SKM-1 treated with dmso at 0.1 percent for 144 hours (cell line): Measurements from ENCODE around the gene CENPP.

Experiments used
- DNase-seq: peaks from one replicate; lab custom pipeline; 2025; ENCODE audit not compliant: unreplicated experiment; lab: John Stamatoyannopoulos, UW

The CENPP gene

GRCh38 chr9:92474587-92474986 lies 148.8 kb downstream of the CENPP start:
- DNase-seq, result no peak

DNA sequence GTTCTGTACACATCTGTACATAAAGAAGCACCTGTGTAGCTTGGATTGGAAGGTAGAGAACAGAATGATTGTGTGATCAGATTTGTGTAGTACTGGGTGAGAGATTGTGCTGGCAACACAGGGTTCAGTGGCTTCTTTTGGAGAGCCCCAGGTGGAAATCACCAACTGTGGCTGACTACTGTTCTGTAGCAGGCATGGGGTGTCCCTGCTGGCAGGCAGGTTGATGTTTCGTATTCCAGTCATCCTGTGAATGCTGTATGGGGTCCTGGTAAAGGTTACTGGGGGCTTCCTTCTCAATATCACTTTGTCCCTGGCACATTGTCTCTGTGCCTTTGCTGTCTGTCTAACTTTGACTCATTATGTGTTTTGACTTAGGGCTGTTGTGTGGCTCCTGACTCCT lies 151.2 kb downstream of the CENPP start:
- no peak for DNase-seq

DNA sequence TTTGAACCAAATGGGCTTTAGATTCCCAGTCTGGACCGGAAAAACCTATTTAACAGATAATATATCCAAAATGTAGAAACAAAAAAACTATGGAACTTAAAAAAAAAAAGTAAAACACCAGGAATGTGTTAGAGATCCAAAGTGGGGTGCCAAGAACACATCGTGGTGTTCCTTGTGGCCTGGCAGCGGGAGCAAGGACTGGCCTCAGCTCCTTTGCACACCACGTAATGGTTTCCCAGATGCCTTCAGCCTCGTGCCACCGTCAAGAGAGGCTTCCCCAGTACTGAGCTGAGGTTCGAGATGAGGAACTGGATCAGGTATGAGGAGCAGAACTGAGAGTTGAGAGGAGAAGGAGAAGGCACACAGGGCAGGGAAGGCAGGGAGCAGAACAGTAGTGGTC lies 153.0 kb downstream of the CENPP start:
- no peak for DNase-seq

DNA sequence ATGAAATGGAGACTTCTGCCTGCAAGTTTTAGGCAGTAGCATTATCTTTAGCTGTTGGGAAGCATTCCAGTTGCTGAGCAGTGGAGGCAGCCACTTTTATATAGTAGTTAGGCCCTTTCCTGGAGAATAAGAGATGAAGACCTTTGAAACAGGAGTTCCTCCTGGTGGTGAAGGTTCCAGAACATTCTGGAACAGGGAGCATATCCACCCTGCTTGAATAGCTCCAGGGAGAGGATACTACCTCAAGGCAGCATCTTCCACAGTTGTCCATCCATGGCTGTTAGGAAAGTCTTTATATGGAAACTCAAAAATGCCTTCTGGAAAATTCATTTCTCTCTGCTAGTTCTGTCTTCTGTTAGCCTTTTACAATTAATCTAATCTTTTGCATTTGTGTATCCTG lies 153.6 kb downstream of the CENPP start:
- DNase-seq, result no peak

- DNase-seq, result no peak
These were observed 154.6 kb downstream of the CENPP start for GRCh38 chr9:92480291-92480771.

- no peak for DNase-seq
These were observed 155.4 kb downstream of the CENPP start for GRCh38 chr9:92480986-92481633.

DNA sequence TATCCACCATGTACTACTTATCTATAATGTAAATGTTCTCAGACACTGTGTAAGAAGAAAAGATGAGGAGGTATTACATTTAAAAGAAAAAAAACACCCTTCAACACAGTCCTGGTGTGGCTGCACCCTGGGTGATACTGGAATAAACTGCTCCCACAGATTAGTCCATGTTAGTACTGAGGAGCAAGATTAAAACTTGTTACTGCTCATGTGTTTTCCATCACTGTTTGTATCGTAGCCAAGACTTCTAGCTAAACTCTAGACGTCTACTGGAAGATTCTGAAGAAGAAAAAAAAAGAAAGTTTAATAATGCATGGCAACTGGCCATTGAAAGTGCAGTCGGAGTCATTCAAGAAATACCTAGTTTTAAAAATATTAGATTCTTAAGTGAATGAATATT lies 156.6 kb downstream of the CENPP start, which contains the start of gene ASPN:
Gene ASPN, minus strand, starts transcription at position 178 of the 400 bp plus-strand sequence.
- no peak for DNase-seq

DNA sequence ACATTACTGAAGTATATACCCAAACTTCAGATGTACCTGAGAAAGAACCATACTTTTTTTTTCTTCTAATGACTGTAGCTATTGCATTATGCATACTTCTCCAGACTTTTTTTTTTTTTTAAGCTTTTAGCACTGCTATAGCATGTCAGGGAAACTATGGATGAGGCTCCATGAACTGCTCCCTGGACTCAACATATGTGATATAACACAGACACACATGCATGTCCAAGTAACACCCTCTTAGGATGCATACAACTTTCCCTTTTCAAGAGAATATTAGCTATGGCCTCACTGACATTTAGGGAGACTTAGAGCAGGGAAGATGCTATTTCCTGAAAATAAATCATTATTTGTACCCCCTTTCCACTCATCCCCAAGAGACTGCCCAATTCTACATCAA lies 157.1 kb downstream of the CENPP start:
- DNase-seq, result no peak

DNA sequence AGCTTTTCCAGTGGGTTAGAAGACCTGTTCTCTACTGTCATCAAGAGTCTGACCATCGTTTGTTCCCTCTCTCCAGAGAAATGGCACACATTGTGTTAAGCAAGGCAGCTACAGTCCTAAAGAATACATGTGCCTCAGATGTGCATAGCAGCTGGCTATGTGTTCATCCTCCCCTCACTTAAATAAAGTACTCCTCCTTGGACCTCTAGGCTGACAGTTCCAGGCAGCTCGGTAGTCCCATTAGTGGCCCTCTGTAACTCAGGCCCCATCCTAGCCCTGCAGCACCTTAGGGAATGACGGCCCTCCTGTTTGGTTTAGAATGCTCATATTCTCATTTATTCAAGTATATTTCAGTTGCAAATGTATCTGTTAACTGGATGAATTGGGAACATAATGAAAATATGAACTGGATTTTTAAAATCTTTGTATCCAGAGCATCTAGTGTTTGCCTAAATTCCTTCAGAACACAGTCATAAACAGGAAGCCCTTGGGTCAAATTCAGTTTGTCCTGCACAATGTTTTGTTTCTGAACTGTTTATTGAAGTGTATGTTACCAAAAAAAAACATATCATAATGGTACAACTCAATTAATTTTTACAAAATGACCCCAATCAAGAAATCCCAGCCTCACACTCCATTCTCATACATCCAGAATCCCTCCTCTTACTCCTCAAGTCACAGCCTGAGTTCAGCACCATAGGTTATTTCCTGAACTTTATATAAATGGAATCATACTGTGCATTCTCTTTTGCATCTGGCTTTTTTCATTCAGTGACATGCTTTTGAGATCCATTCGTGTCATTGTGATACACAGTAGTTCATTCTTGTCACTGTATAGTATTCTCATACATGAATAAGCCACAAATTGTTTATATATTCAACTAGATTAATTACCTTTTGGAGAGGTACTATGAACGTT lies 158.1 kb downstream of the CENPP start:
- no peak for DNase-seq

DNA sequence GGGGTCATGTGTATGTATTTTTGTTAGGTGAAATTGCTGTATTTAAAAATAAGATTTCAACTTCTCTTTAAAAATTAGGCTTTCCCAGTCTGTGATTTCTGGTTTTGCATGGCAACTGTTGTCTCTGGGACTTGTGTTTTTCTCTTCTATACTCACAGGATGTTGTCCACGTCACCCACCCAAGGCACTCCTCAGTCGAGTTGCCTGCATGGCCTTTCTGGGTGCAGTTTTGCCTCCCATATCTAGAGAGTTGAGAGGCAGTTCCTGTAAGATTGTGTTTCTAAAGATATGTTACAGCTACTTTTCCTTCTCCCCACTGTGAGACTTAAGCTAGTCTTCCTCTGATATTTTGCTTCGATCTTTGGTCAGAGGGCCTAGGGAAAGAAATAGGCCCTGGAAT lies 158.8 kb downstream of the CENPP start:
- DNase-seq, result no peak

DNA sequence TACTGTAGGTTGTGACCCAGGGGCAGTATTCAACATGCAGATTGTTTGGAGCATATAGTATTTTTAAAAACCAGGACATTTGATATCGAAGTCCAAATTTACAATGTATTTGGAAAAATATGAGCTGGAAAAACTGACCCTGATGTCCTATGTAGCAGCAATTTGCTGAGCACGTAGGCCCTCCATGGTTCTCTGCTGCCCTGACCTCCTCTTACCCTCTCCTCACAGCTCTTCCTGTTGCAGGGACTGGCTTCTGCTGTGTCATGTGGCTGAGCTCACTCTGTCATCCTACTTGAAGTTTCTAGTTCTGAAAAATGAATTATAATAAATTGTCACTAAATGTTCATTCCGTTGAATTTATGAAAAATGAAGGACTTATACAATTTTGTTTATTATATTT lies 160.6 kb downstream of the CENPP start:
- no peak for DNase-seq

DNA sequence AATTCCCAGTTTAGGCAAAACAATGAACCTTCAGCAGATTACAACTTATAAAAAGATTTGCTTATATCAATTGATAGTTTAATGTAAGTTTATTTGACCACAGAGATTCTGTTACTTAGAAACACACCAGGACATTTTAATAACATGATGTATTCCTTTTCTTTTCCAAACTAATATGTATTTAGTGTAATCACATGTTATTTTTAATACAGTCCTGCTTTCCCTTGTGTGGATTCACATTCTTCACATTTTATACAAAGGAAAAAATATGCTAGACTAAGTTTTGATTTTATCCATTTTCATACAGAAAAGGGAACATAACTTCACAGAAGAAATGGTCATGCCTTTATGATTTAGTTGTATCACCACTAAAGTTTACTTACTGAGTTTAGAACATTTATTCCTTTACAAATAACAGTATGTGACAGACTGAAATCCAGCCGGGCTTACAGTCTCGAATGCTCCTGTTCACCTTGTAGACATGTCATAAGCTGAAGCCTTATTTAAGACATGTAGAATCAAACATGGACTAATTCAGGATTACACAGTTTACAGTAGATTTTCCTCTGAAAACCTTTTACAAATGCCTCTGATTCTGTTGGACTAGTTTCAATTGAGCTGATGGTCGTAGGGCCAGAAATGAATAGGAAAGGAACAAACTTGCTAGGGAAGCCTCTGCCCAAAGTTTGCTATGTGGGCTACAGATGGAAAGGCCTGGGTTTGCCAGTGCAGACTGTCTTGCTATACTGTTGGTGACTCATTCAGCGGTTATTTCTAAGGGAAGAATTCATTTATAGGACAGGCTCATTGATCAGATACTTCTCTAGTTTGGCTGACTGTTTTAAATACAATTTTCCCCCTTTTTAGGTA lies 163.2 kb downstream of the CENPP start:
- DNase-seq, result no peak

DNA sequence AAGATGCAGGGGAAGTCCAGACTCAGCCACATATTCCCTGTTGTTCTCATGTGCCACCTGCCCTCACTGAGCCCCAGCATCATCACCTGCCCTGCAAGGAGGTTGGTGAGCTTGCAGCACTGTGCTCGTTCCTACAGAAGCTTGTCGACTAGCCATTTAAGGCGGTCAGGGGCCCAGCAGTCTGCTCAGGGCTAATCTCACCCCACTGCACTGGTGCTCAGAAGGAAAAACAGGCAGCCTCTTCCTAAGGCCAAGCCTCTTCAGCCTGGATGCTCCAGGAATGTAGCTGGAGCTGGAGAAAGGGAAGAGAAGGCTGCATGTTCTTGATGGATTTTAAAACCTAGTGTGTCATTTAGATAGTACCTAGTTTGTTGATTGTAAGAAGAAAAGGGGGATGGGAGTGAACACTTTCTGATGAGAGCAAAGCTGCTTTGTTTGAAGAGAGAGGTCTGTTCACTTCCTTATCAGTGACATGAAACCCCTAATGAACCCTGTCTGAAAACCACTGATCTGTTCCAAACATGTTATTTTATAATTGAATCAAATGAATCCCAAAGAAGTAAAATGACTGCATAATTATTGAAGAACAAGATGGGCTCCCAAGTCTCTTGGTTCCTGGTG lies 167.1 kb downstream of the CENPP start:
- DNase-seq, result no peak

- DNase-seq, result no peak
These were observed 168.1 kb downstream of the CENPP start for GRCh38 chr9:92493749-92494387.

- no peak for DNase-seq
These were observed 169.1 kb downstream of the CENPP start for GRCh38 chr9:92494856-92495255.

GRCh38 chr9:92496396-92497176 lies 170.8 kb downstream of the CENPP start:
- DNase-seq, result no peak

GRCh38 chr9:92499701-92500100 lies 173.9 kb downstream of the CENPP start:
- no peak for DNase-seq

- no peak for DNase-seq
These were observed 175.0 kb downstream of the CENPP start for GRCh38 chr9:92500725-92501124.

DNA sequence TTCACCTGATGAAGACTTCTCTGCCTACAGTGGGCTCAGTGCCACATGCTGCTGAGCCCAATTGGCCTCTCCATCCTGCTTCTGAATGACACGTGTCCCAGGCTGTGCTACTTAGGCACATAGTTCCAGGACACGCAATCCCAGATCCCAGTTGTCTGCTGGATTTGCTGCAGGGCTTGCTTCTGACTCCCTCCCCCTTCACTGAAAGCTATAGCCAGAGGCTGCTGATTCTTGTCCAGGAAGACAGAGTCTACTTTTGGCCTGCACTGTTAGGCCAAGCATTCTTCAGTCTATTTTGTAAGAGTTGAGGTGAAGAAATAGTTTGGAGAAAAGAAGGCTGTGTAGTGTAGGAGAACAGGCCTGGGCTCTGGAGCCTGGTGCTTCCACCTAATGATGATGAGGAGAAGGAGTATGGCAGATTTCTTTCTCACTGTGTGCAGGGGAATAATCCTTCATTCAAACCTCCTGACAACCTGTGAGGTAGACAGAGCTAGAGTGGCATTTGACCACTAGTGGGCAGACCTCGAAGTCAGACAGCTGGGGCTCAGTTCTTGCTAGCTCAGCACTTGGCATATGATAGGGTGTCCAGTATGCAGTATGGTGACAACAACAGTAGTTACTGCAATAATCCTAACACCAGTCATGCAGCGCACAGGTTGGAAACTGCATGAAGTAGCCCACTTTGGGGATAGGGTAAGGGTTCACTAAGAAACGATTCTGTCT lies 176.1 kb downstream of the CENPP start:
- DNase-seq, result no peak
